GM06990 (cell line): ENCODE measurements around the gene CNST.
"Not testable (repeated sequence)": the region's sequence is repeated elsewhere in the genome, so short reads cannot be mapped to it uniquely, and the experiment has no call there.

ENCODE experiments used
- DNase-seq: peaks from one replicate; pipeline ENCODE4 v3.0.0-alpha.2; 2011; ENCODE audit not compliant: insufficient read length; ENCODE audit errors: extremely low read depth
- H3K27me3 ChIP-seq: replicated peaks from 2 replicates; pipeline ENCODE4 v1.6.0; 2011; ENCODE audit warnings: low read length; ENCODE audit not compliant: control insufficient read depth, insufficient read depth
- H3K36me3 ChIP-seq: 2 replicates; pipeline ENCODE4 v1.5.1; 2011; ENCODE audit warnings: low read length; ENCODE audit not compliant: control insufficient read depth, insufficient read depth
- H3K4me3 ChIP-seq: replicated peaks from 2 replicates; pipeline ENCODE4 v1.5.1; 2011; ENCODE audit warnings: low read depth, mild to moderate bottlenecking, control low read depth, low read length
- TF ChIP-seq, protein P1 (sequence below): IDR thresholded peaks from 2 replicates; pipeline ENCODE4 v1.5.1; 2011; ENCODE audit warnings: low read length, control low read depth, mild to moderate bottlenecking, inconsistent platforms; ENCODE audit not compliant: insufficient read depth, poor library complexity, severe bottlenecking

Gene CNST

DNA sequence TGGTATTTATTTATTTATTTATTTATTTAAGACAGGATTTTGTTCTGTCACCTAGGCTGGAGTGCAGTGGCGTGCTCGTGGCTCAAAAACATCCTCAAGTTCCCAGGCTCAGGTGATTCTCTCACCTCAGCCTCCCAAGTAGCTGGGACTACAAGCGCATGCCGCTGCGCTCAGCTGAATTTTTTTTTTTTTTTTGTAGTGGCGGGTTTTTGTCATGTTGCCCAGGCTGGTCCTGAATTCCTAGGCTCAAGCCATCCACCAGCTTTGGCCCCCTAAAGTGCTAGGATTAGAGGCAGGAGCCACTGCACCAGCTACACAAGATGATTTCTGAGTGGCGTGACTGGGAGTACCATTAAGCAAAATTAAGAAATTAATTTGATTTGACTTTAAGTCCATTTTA, 31.7 kb downstream of the CNST start:
- DNase-seq: no peak
- TF ChIP-seq, protein P1, sequence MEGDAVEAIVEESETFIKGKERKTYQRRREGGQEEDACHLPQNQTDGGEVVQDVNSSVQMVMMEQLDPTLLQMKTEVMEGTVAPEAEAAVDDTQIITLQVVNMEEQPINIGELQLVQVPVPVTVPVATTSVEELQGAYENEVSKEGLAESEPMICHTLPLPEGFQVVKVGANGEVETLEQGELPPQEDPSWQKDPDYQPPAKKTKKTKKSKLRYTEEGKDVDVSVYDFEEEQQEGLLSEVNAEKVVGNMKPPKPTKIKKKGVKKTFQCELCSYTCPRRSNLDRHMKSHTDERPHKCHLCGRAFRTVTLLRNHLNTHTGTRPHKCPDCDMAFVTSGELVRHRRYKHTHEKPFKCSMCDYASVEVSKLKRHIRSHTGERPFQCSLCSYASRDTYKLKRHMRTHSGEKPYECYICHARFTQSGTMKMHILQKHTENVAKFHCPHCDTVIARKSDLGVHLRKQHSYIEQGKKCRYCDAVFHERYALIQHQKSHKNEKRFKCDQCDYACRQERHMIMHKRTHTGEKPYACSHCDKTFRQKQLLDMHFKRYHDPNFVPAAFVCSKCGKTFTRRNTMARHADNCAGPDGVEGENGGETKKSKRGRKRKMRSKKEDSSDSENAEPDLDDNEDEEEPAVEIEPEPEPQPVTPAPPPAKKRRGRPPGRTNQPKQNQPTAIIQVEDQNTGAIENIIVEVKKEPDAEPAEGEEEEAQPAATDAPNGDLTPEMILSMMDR: no peak
- H3K4me3 ChIP-seq: no peak overlapping the region
- H3K27me3 ChIP-seq: no peaks in the 10 kb centered on the region
- H3K36me3 ChIP-seq: peaks cover 1% of the 10 kb centered on the region; the same call in 1 of the 2 replicates

GRCh38 chr1:246599315-246599714, 33.1 kb downstream of the CNST start:
- Histone ChIP-seq H3K4me3 (no peak overlapping the region), H3K36me3 (no peaks in the 10 kb centered on the region), H3K27me3 (no peaks in the 10 kb centered on the region)
- TF ChIP-seq, protein P1: no peak
- DNase-seq: no peak

DNA sequence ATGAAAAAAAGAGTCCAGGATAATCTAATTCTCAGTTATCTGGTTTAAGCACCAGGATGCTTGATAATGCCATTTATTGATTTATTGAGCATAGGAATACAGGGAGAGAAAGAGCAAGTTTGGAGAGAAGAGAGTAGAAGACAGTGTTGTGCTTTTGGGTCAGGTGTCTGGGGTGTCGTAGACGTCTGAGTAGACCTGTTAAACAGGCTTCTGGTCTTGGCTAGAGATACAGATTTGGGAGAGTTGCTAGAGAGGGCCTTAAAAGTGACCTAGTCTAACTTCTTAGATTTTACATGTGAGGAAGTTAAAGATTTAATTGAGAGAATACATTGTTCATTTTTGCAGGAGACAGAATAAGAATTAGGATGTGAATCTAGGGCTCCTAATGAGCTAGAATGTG, 34.3 kb downstream of the CNST start:
- no peaks in the 10 kb centered on the region for H3K36me3 ChIP-seq
- no peak for DNase-seq
- H3K27me3 ChIP-seq: no peaks in the 10 kb centered on the region
- no peak overlapping the region for H3K4me3 ChIP-seq
- TF ChIP-seq, protein P1: no peak

GRCh38 chr1:246602194-246602593, 35.9 kb downstream of the CNST start:
- no peak for DNase-seq
- Histone ChIP-seq H3K4me3 (no peak overlapping the region), H3K36me3 (no peaks in the 10 kb centered on the region), H3K27me3 (no peaks in the 10 kb centered on the region)
- TF ChIP-seq, protein P1: no peak

- not testable (repeated sequence) for DNase-seq, H3K27me3 ChIP-seq, H3K36me3 ChIP-seq, H3K4me3 ChIP-seq
These were observed 39.0 kb downstream of the CNST start for GRCh38 chr1:246605231-246605630.

DNA sequence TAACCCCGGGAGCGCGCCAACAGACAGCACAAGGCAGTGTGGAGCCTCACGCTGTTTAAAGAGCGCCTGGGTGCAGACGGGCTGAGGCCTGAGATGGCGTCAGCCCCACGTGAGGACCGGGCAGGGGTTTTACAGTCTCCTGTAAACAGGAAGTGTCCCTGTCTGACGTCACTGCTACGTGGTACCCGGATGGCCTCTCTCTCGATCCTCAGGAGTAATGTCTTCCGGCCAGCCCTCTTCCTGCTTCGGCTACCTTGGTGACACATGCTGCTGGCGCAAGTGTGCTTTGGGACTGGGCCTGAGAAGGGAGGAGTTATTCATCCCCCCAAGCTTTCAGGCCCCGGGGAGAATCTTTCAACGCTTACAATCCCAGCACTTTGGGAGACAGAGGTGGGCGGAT, 41.2 kb downstream of the CNST start:
- Histone ChIP-seq H3K36me3 (no peaks in the 10 kb centered on the region), H3K4me3 (no peak overlapping the region), H3K27me3 (no peaks in the 10 kb centered on the region)
- DNase-seq: no peak
- TF ChIP-seq, protein P1: no peak
